NCI-H526 treated with DMSO at 0.1 percent for 48 hours (cell line): Measurements from ENCODE around the gene RPL21.

Source experiments
- DNase-seq: peaks from one replicate; lab custom pipeline; 2025; lab: John Stamatoyannopoulos, UW

The RPL21 gene

DNA sequence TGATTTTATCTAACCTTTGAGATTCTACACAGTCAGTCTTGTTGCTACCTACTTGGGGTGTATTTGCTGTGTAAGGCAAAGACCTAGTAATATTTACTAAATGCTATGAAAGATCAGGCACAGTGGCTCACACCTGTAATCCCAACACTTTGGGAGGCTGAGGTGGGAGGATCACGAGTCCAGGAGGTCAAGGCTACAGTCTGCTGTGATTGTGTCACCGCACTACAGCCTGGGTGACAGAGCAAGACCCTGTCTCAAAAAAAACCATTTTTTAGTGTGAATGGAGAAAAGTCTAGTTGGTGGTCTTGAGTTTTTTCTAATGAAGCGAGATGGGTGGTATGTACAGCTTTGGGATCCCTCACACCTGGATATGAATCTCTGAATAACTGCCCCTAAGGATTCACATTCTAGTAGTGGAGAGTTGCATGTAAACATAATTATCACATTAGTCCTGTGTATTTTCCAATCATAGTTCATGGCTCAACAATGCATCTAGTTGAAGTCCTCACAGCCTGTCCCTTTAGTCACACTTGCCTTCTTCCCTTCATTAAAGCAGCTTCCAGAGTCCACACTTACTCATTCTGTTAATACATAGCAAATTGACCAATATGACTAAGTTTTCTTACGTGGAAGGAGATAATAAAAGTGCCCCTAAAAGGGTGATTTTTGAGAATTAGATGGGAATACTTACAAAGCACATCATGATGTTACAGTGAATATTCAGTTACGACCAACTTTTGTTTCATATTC is 7.5 kb downstream of the RPL21 start:
- DNase-seq = no peak

DNA sequence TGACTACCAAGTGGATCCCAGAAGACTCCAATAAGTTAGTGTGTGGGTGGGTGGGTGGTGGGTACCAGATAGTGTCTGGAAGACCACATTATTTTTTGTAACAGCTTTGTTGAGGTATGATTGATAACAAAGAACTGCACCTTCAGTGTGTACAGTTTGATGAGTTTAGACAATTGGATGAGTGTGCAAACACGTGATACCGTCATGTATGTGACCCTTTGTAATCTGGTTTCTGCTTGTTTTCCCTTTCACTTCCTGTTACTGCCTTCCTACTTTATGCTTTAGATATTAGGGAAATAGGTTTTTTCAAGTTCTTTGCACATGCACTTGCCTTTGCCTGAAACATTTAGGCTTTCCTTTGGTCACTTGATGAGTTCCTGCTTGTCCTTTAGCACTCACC is 8.5 kb downstream of the RPL21 start:
- DNase-seq = no peak

DNA sequence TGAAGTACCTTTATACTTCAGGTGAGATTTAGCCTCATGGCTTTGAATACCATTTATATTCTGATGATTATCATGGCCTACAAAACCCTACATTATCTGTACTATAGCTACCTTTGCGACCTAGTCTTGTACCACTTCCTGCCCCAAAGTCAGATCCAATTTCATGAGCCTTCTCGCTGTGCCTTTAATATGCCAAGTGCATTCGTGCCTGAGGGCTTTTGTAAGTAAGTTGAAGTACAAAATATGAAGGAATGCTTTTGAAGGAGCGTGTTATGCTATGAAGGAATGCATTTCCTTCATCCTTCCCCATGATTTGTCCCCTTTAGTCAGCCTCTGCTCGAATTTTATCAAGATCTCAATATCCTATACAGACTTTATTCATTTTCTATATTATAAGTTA is 10.0 kb downstream of the RPL21 start:
- no peak for DNase-seq

DNA sequence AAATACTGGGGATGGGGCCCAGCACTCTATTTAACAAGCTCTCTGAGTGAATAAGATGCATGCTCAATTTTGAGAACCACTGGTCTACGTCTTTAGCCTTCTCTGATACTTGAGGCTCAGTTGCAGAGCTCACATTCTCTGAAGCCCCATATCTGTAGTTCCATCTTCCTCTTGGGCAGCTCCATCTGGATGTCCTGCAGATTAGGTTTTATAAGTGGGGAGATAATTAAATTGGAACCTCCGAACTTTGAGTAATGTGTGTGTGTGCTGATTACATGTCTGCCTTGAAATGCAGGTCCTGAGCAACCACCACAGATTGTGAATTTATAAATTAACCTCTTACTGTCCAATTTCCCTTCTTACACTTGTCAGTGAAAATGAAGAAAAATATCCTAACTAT is 12.1 kb downstream of the RPL21 start:
- no peak for DNase-seq

DNA sequence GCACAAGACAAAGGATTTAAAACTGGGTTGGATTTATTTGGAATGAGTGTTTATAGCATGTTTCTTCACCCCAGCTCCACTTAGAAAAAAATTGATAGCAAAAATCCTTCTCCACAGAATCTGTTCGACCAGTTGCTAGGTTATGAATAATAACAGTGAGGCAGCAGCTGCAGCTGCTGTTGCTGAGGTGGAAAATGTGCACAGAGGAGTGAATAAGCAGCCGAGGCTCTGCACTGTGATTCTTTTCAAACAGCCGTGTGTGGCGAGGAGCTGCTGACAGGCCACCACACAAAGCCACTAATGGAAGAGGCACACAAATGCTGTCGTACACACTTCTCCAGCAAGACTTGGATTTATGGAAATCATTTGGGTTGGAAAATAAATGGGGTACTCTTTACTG is 12.8 kb downstream of the RPL21 start:
- peak; percentile 74 for DNase-seq

DNA sequence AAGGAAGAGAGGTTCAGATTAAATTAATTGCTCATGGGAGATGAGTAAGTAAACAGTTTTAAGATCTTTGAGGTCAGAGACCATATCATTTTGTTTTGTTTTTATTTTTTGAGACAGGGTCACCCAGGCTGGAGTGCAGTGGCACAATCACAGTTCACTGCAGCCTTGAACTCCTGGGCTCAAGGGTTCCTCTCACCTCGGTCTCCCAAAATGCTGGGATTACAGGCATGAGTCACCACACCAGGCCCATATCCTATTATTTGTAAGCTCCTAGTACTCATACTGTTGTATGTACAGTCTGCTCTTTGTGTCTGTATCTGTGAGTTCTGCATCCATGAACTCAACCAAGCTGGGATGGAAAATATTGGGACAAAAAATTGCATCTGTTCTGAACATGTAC is 13.3 kb downstream of the RPL21 start:
- DNase-seq = no peak

DNA sequence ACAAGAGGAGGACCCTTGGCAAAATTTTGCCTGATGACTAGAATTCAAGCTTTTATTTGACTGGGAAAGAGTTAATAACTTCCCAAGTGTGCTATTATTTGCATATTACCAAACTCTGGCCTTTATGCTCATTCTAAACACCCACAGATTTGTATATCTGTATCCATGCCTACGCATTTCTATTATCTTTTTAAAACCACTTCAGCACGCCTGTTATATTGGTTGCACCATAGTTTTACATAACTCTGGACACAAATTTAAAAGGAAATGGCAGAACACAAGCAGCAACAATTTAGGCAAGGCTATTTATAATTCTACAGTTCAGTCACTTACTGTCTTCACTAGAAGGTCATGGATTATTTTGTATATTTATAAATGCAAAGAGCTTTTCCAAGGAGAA is 15.6 kb downstream of the RPL21 start:
- DNase-seq = peak; percentile 88

DNA sequence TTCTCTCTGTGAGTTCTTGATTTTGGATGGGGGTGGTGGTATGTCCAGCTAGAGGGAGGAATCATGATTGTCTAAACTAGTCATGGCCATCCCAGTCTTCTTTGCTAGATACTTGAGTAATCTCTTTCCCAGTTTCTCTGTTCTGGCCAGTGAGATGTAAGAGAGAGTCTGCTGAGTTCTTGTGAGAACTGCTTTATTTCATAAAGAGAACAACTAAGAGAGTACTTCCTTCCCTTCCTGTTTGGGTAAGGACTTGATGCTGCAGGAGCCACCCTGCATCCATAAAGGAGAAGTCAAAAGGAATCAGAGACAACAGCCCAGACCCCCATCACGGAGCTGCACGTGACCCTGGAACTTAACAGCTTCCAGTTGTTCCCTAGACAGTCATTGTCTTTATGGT is 16.2 kb downstream of the RPL21 start:
- DNase-seq = no peak

DNA sequence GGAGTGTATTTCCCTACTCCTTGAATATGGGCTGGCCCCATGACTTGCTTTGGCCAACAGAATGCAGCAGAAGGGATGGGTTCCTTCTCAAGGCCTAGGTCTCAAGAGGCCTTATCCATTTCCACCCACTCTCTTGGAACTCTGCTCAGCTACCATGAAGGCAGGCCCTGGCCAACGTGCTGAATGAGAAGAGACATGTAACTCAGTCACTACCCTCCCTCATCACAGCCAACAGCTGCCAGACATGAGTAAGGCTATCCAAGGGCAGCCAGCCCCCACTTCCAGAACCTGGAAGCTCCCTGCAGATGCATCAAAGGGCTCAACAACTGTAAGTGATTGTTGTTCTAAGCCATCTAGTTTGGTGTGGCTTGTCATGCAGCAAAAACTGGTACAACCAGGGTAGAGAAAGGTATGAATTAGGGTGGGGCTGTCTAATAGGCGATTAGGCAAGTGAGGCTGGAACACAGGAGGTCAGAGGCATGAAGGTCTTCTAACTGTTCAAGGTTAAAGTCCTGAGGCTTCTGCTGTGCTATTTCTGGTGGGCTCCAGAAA is 17.8 kb downstream of the RPL21 start:
- DNase-seq = no peak

DNA sequence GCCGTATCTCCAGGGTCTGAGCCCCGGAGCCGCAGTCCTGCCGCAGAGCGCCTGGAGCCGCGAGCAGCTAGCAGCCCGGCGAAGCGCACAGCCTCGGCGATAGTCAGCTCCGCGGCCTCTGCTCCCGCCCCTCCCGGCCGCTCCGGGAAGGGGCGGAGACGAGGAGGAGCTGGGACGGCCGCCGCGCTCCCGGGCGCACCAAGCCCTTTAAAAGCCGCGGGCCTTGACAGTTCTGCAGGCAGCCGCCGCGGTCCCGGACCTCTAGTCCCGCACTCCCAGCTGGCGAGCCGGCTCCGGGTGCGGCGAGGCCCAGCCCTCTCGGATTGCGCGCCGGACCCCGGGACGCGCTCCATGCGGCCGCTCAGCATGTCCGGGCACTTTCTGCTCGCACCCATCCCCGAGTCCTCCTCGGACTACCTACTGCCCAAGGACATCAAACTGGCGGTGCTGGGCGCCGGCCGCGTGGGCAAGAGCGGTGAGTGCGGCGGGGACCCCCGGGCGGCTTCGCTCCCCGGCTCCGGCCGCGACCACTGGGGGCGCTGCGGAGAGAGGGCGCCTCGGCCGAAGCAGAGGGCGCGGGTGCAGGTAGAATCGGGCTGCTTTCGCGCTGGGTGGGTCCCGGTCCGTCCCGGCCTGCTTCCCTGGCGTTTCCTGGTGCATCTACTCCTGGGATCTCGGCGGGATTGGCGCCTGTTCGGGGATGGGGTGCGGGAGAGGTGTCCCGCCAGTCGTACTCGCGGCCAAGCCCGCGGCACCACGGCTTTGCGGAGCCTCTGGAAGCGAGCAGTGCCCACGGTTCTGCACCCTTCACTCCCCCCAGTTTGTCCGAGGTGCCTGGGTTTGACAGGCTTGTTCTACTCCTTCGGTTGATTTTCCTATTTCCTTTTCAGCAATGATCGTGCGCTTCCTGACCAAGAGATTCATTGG is 19.5 kb downstream of the RPL21 start, which contains the start of gene RASL11A:
TSS of gene RASL11A (plus strand) at position 237 of the 927 bp plus-strand sequence. CDS start at position 352, 115 bp downstream.
- peak; percentile 87 for DNase-seq

DNA sequence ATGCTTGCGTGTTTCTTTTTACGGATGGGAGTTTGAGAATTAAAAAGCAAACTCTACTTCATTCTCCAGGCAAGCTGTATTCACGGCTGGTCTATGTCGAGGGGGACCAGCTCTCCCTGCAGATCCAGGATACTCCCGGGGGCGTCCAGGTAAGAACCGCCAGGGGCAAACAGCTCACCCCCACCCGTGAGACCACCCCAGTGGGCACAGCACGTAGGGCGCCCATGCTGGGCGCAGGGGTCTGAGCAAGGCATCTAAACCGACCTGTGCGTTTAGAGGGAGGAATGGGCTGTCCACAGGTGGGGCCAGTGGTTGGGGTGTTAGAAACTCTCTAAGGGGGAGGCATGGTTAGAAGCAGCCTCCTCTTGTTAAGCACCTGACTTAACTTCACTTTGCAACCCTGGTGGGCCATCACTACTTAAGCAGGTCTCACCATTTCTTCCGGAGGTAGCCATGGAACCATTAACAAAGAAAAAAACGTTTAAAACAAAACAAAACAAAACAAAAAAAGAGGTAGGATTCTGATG is 20.3 kb downstream of the RPL21 start:
- no peak for DNase-seq

DNA sequence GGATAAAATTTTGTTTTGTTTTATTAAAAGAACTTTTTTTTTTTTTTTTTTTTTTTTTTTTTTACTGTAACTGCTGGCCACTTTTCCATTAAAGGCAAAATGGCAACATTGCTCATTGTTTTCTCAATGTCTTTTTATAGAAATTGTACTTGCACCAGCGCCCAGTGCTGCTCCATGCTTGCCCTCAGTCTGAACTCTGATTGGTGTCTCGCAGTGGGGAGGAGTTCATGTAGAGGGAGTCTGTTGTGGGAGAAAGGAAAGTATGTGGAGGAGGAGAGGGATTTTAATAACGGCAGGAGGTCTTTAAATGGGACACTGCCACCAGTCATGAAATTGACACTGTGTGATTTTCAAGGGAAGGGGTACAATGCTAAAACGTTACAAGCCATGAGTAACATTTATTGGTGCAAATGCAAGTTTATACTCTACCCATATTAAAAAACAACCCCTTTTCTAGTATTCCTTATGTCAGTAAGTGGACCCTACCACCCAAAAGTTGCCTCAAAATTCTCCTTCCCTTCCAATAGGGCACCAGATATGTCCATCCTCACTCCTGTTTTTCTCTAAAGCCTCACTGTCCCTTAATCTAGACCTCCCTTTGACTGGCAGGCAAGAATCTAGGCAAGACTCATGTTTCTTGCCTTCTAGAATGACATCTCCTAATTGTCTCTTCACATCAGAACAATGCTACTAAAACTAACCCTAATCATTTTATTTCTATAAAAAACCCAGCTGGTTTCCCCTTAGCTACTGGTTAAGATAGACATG is 22.5 kb downstream of the RPL21 start:
- DNase-seq = no peak

DNA sequence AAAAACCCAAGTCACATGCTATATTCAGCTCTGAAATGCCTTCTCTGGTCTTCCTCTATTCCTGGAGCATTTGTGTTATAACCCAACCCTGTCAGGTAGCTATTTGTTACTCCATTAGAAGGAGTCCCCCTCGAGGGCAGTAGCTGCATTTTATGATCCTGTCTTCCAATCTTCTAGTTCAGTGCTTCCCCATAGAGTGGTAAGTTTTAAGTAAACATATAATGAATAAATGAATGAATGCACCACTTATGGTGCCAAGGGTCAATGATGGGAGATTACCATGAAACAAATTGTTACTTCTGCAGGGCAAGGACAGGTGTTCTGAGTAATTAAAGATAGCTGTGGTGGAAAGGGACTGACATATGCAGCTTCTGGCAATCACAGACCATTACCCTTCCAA is 23.3 kb downstream of the RPL21 start:
- DNase-seq = no peak

DNA sequence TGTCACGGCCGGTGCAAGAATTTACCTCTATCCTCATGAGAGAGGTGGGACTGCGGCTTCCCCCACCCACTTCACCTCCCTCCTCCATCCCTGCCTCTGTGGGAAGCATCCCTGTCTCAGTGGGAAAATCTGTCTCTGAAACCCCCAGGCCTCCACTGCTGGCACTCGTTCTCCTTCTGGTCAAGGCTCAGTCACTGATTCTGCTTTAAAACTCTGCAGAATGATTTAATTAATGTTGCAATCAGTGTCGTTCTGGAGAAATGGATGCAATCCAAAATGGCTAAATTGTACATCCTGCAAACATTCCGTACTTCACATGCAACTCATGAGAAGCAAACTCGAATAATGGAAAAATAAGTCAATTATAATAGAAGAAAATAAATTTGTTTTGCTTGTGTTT is 24.8 kb downstream of the RPL21 start:
- no peak for DNase-seq

DNA sequence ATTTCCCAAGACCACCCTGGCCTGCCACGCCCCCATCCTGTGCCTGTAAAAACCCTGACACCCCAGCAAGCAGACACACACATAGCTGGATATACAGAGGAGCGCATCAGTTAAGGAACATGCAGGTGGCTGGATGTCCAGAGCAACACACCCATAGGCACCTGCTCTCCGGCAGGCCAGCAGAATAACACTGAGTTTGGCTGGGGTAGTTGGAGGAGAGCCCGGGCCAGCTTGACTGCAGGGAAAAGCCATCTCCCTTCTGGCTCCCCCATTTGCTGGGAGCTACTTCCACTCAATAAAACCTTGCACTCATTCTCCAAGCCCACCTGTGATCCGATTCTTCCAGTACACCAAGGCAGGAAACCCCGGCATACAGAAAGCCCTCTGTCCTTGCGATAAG is 28.1 kb downstream of the RPL21 start:
- DNase-seq = no peak

DNA sequence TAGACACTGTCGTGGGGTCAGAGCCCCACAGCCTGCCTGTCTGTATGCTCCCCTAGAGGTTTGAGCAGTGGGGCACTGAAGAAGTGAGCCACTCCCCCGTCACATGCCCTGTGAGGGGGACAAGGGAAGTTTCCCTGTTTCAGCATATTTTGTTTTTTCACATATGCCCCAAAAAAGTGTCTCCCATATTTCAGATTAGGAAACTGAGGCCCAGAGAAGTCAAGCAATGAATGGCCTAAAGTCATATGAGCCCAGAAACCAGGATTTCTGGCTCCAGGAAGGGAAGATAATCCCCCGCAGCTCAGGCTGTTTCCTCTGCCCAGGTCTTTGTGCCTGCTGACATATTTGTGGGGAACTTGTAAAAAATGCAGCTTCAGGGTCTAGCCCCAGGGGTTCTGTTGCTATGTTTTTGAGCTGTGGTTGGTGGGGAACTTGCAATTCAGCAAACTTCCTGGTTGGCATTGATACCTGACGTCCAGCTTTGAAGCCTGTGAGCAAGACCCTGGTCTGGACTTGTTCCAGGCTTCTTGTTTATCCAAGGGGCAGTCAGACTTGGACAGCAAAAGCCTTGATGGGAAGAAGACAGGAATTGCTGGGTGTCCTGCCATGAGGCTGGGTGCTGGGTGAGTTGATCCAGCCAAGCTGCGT is 28.8 kb downstream of the RPL21 start:
- no peak for DNase-seq

DNA sequence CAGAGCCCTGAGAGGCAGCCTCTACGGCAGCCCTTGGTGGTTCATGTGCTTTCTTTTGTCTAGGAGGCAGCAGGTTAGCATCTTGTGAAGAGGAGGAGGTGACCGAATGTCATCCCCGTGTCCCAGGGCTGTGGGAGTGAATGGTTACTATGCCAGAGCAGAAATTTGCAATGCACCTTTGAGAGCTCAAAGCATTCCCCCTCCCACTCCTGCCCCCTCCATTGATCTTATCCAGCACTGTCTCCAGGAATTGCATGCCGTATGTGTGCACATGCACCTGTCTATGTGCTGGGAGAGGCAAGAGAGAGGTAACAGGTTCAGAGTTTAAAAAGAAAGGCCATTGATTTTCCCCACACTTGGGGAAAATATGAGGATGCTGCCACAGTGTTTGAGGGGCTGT is 29.5 kb downstream of the RPL21 start:
- no peak for DNase-seq

DNA sequence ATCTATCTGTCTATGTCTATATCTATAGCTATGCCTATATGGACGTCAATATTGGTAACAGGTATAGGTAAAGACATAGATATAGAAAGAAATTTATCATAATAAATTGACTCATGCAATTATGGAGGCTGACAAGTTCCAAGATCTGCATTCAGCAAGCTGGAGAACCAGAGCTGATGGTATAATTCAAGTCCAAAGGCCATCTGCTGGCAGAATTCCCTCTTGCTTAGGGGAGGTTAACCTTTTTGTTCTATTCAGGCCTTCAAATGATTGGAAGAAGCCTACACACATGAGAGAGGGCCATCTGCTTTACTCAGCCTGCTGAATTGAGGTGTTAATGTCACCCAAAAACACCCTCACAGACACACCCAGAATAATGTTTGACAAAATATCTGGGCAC is 30.1 kb downstream of the RPL21 start:
- DNase-seq = no peak

DNA sequence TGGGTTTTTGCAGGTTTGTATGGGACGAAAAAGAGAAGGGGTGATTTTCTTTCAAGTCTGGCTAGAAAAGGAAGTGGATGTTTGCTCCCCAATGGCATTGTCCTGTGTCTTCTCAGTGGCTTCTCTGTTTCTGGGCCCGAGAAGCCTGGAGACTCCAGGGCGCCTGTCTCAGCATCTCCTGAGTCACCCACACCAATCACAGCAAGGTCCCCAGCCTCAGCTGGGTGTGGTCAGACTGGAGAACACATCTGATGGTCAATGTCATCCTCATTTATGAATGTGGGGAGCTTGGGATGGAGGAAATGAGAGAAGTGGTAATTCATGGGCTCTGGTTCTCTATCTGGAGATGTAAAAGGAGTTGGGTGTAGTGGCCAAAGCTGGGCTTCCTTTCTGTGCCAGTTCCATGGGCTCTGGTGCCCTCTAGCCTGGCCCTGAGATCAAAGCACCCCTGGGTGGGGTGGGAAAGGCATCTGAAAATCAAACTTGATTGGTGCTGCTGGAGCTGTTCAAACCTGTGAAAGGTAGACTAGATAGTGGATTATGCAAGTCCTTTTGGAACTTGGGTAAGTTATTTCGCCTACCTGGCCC is 32.6 kb downstream of the RPL21 start:
- DNase-seq = peak; percentile 29

DNA sequence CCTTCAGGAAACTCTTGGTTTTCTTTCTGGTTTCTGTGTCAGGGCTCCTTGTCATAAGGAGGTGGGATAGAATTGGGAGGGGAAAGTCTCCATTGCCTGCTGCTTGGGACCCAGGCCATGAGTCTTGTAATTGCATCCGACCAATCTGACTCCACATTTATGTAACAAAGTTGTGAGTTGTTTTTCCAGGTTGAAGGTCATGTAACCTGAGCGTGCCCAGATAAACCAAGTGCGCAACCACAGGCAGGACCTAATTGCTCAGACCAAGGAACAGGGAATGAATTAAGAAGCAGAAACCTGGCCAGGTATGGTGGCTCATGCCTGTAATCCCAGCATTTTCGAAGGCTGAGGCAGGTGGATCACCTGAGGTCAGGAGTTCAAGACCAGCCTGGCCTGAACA is 37.0 kb downstream of the RPL21 start:
- DNase-seq = no peak
